ENCODE measurements around the gene RBBP5.

GRCh38 chr1:205141236-205142101 lies 19.7 kb upstream of the RBBP5 start:
- TF ChIP-seq, protein P1, sequence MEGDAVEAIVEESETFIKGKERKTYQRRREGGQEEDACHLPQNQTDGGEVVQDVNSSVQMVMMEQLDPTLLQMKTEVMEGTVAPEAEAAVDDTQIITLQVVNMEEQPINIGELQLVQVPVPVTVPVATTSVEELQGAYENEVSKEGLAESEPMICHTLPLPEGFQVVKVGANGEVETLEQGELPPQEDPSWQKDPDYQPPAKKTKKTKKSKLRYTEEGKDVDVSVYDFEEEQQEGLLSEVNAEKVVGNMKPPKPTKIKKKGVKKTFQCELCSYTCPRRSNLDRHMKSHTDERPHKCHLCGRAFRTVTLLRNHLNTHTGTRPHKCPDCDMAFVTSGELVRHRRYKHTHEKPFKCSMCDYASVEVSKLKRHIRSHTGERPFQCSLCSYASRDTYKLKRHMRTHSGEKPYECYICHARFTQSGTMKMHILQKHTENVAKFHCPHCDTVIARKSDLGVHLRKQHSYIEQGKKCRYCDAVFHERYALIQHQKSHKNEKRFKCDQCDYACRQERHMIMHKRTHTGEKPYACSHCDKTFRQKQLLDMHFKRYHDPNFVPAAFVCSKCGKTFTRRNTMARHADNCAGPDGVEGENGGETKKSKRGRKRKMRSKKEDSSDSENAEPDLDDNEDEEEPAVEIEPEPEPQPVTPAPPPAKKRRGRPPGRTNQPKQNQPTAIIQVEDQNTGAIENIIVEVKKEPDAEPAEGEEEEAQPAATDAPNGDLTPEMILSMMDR (IDR thresholded peaks at IDR 0.05; ENCODE audit: poor library complexity, severe bottlenecking) = peak; percentile 87
- TF ChIP-seq RAD21 (conservative IDR thresholded peaks at IDR 0.05) (peak; percentile 72), POLR2AphosphoS5 (IDR thresholded peaks at IDR 0.05) (no peak), EZH2 (IDR thresholded peaks at IDR 0.05; ENCODE audit: borderline replicate concordance, insufficient read depth, low read length, poor library complexity, severe bottlenecking) (no peak), TAF1 (IDR thresholded peaks at IDR 0.05; ENCODE audit: low read depth) (no peak)
- TF ChIP-seq, protein P2, sequence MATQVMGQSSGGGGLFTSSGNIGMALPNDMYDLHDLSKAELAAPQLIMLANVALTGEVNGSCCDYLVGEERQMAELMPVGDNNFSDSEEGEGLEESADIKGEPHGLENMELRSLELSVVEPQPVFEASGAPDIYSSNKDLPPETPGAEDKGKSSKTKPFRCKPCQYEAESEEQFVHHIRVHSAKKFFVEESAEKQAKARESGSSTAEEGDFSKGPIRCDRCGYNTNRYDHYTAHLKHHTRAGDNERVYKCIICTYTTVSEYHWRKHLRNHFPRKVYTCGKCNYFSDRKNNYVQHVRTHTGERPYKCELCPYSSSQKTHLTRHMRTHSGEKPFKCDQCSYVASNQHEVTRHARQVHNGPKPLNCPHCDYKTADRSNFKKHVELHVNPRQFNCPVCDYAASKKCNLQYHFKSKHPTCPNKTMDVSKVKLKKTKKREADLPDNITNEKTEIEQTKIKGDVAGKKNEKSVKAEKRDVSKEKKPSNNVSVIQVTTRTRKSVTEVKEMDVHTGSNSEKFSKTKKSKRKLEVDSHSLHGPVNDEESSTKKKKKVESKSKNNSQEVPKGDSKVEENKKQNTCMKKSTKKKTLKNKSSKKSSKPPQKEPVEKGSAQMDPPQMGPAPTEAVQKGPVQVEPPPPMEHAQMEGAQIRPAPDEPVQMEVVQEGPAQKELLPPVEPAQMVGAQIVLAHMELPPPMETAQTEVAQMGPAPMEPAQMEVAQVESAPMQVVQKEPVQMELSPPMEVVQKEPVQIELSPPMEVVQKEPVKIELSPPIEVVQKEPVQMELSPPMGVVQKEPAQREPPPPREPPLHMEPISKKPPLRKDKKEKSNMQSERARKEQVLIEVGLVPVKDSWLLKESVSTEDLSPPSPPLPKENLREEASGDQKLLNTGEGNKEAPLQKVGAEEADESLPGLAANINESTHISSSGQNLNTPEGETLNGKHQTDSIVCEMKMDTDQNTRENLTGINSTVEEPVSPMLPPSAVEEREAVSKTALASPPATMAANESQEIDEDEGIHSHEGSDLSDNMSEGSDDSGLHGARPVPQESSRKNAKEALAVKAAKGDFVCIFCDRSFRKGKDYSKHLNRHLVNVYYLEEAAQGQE (IDR thresholded peaks at IDR 0.05; ENCODE audit: borderline replicate concordance) = no peak

All from neural cell (in vitro differentiated cells).